Measurements from ENCODE around the gene ZNF273. TPM values are rescaled to one million over a fixed set of nuclear protein-coding genes. Genes with fewer than 3 reads are reported as not detected.
A peak's percentile ranks its signal among the peaks of the same experiment; 100 is the strongest.

The ZNF273 gene
- total RNA-seq, 1 experiment from 2014 or later = 17.9 TPM

DNA sequence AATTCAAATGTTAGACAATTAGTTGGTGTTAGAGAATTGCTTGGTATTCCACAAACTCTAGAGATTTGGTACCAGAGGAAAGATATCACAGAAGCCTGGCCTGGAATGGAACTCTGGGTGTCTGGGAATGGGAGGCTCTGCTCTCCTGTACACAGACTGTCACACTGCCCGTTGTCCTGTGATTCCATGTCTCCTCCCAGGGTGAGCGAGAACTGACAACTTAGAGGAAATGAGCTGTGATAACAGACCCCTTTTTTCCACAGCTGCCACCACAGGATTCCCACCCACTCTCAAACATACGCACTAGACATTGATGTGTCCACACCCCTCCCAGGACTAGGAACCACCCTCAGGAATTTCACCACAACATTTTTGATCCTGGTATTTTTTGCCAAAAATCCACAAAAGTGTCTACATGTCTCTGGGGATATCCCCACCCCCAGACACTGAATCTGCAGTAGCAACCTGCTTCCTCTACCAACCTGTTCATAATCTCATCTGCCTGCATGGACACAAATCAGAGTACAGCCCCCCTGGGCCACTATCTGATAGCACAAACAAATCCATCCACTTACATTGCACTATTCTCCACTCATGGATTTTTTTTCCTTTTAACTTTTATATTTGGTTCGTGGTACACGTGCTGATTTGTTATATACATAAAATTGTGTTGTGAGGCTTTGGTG, 4.7 kb downstream of the ZNF273 start:
- no peaks in the 10 kb centered on the region for H3K27me3 ChIP-seq (ENCODE audit: insufficient read depth, low read length)
- peak overlapping the region in 2 of 3 experiments; percentile 7 to 62; a peak in 2 of 7 replicates for H3K27ac Mint-ChIP-seq
- H3K9me3 ChIP-seq (ENCODE audit: control insufficient read depth, low read depth, low read length) = no peaks in the 10 kb centered on the region
- H3K4ac ChIP-seq (ENCODE audit: low read depth, low read length) = no peak overlapping the region
- no peak overlapping the region for H3K27ac ChIP-seq (ENCODE audit: insufficient read length, low read depth, low read length)
- no peak overlapping the region for H2BK120ac ChIP-seq (ENCODE audit: low read depth, low read length, poor library complexity, severe bottlenecking)
- H3K23ac ChIP-seq (ENCODE audit: insufficient read length, low read depth, low read length) = no peak overlapping the region
- DNase-seq = no peak
- H3K9ac ChIP-seq (ENCODE audit: extremely low read depth, insufficient read length, low read length) = no peak overlapping the region
- H3K4me3 Mint-ChIP-seq = no peak overlapping the region
- no peak overlapping the region for H3K18ac ChIP-seq (ENCODE audit: insufficient read length, low read depth, low read length)
- TF ChIP-seq, protein P1, sequence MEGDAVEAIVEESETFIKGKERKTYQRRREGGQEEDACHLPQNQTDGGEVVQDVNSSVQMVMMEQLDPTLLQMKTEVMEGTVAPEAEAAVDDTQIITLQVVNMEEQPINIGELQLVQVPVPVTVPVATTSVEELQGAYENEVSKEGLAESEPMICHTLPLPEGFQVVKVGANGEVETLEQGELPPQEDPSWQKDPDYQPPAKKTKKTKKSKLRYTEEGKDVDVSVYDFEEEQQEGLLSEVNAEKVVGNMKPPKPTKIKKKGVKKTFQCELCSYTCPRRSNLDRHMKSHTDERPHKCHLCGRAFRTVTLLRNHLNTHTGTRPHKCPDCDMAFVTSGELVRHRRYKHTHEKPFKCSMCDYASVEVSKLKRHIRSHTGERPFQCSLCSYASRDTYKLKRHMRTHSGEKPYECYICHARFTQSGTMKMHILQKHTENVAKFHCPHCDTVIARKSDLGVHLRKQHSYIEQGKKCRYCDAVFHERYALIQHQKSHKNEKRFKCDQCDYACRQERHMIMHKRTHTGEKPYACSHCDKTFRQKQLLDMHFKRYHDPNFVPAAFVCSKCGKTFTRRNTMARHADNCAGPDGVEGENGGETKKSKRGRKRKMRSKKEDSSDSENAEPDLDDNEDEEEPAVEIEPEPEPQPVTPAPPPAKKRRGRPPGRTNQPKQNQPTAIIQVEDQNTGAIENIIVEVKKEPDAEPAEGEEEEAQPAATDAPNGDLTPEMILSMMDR (conservative IDR thresholded peaks at IDR 0.05) = no peak
- no peak overlapping the region for H3K56ac ChIP-seq (ENCODE audit: insufficient read length, low read depth, low read length)
- no peak overlapping the region for H3K14ac ChIP-seq (ENCODE audit: insufficient read depth, low read length)
- H2AFZ ChIP-seq (ENCODE audit: low read length) = no peak overlapping the region
- H2BK12ac ChIP-seq (ENCODE audit: insufficient read length, low read depth, low read length) = no peak overlapping the region
- no CpG with 5 or more reads among the region's 5 CpGs for WGBS (ENCODE audit: extremely low coverage, insufficient read length, low lambda C conversion rate)
- H3K79me1 ChIP-seq (ENCODE audit: insufficient read depth, low read depth, low read length, poor library complexity, severe bottlenecking) = peaks cover 6% of the 10 kb centered on the region
- no peak overlapping the region for H4K5ac ChIP-seq (ENCODE audit: insufficient read length, low read depth, low read length)
- no peaks in the 10 kb centered on the region for H4K20me1 ChIP-seq (ENCODE audit: control insufficient read depth, insufficient read depth, insufficient read length)
- H3K23me2 ChIP-seq (ENCODE audit: insufficient read length, low read depth, low read length, poor library complexity, severe bottlenecking) = peaks cover 6% of the 10 kb centered on the region
- no peak overlapping the region for H2BK20ac ChIP-seq (ENCODE audit: low read depth, low read length, poor library complexity, severe bottlenecking)
- peaks cover 8 to 29% of the 10 kb centered on the region in 2 experiments for H3K9me3 Mint-ChIP-seq
- no peak overlapping the region for H4K91ac ChIP-seq (ENCODE audit: insufficient read length, low read depth, low read length)
- H3K79me2 ChIP-seq (ENCODE audit: insufficient read depth, low read length) = peaks cover 47% of the 10 kb centered on the region
- H2AK5ac ChIP-seq (ENCODE audit: insufficient read length, low read length) = no peak overlapping the region
- H3K4me1 ChIP-seq (ENCODE audit: insufficient read depth, low read length) = no peaks in the 10 kb centered on the region; the same call in 1 of the 2 replicates
- peaks cover 13 to 41% (median 18%) of the 10 kb centered on the region in 3 experiments for H3K36me3 Mint-ChIP-seq (ENCODE audit: insufficient read depth in 1 of 3, low read depth in 3 of 3)
- H2BK5ac ChIP-seq (ENCODE audit: insufficient read length, low read length) = no peak overlapping the region
- no peak overlapping the region for H4K8ac ChIP-seq (replicated peaks; ENCODE audit: insufficient read length, low read depth, low read length)
- no peak overlapping the region for H2BK15ac ChIP-seq (ENCODE audit: low read depth, low read length)
- H3K4me2 ChIP-seq (ENCODE audit: insufficient read depth, insufficient read length, low read length) = no peak overlapping the region
- H3T11ph ChIP-seq (ENCODE audit: low read length) = no peak overlapping the region
- no peaks in the 10 kb centered on the region for H3K27me3 Mint-ChIP-seq (ENCODE audit: low read depth)
- peaks cover 32 to 44% of the 10 kb centered on the region in 2 experiments for H3K4me1 Mint-ChIP-seq
